HG03469 (cell line): ENCODE measurements around the gene GALNTL6.
A peak's percentile ranks its signal among the peaks of the same experiment; 100 is the strongest.
"Not testable (repeated sequence)": the region's sequence is repeated elsewhere in the genome, so short reads cannot be mapped to it uniquely, and the experiment has no call there.

Experiments used
- ATAC-seq: cut with Tn5 transposase; IDR thresholded peaks from one replicate; pipeline ENCODE4 v1.9.1; 2021; ENCODE audit warnings: mild to moderate bottlenecking, moderate library complexity, moderate number of reproducible peaks; ENCODE audit not compliant: unreplicated experiment

GALNTL6 gene

GRCh38 chr4:172963498-172964294 is 1150.5 kb downstream of the GALNTL6 start:
- ATAC-seq: no peak

GRCh38 chr4:172970189-172970588 is 1157.0 kb downstream of the GALNTL6 start:
- not testable (repeated sequence) for ATAC-seq

GRCh38 chr4:172974586-172974985 is 1161.4 kb downstream of the GALNTL6 start:
- no peak for ATAC-seq

- no peak for ATAC-seq
Measured at GRCh38 chr4:172975651-172976229, 1162.5 kb downstream of the GALNTL6 start.

- ATAC-seq: not testable (repeated sequence)
Measured at GRCh38 chr4:172977491-172978041, 1164.4 kb downstream of the GALNTL6 start.

- no peak for ATAC-seq
Measured at GRCh38 chr4:172978848-172979247, 1165.6 kb downstream of the GALNTL6 start.

- ATAC-seq: no peak
Measured at GRCh38 chr4:172979332-172979731, 1166.1 kb downstream of the GALNTL6 start.

- ATAC-seq: no peak
Measured at GRCh38 chr4:172980219-172980618, 1167.0 kb downstream of the GALNTL6 start.

- peak; percentile 29 for ATAC-seq
Measured at GRCh38 chr4:172982151-172982590, 1169.0 kb downstream of the GALNTL6 start.

- no peak for ATAC-seq
Measured at GRCh38 chr4:172983014-172983413, 1169.8 kb downstream of the GALNTL6 start.

GRCh38 chr4:172983631-172984030 is 1170.4 kb downstream of the GALNTL6 start:
- no peak for ATAC-seq

- ATAC-seq: no peak
Measured at GRCh38 chr4:172985552-172985951, 1172.3 kb downstream of the GALNTL6 start.

- ATAC-seq: peak; percentile 43
Measured at GRCh38 chr4:172986114-172986513, 1172.9 kb downstream of the GALNTL6 start.

GRCh38 chr4:172989984-172990820 is 1177.0 kb downstream of the GALNTL6 start:
- no peak for ATAC-seq

GRCh38 chr4:172992648-172993378 is 1179.6 kb downstream of the GALNTL6 start:
- no peak for ATAC-seq

GRCh38 chr4:172995161-172995560 is 1182.0 kb downstream of the GALNTL6 start:
- ATAC-seq: no peak

- no peak for ATAC-seq
Measured at GRCh38 chr4:172995704-172996103, 1182.5 kb downstream of the GALNTL6 start.

- ATAC-seq: no peak
Measured at GRCh38 chr4:172996571-172997216, 1183.5 kb downstream of the GALNTL6 start.

- no peak for ATAC-seq
Measured at GRCh38 chr4:172997217-172997609, 1184.0 kb downstream of the GALNTL6 start.

- ATAC-seq: no peak
Measured at GRCh38 chr4:172997856-172998255, 1184.7 kb downstream of the GALNTL6 start.
